Measurements from ENCODE around the gene RBM24.

The RBM24 gene

DNA sequence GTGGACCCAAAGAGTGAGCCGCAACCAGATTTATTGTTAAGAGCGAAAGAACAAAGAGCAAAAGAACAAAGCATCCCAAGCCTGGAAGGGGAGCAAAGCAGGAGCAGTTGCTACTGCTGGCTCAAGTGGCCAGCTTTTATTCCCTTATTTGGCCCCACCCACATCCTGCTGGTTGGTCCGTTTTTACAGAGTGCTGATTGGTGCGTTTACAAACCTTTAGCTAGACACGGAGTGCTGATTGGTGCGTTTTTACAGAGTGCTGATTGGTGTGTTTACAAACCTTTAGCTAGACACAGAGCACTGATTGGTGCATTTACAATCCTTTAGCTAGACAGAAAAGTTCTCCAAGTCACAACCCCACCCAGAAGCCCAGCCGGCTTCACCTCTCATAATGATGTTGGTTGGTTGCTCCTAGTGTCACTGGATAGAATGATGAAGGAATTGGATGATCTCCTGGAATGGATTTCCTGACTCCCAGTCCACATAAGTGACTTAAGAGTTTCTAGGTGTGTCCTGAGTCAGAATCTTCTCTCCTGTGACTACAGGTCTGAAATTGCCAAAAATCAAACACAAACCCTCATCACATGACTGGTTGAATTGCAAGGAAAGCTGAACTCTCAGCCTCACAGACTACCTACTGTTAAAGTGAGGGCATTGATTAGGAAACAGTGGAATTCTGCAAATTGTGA lies 60.1 kb downstream of the RBM24 start (continued):
- TF ChIP-seq ZNF146 (tag by site-specific recombination; IDR thresholded peaks at IDR 0.05): no peak

DNA sequence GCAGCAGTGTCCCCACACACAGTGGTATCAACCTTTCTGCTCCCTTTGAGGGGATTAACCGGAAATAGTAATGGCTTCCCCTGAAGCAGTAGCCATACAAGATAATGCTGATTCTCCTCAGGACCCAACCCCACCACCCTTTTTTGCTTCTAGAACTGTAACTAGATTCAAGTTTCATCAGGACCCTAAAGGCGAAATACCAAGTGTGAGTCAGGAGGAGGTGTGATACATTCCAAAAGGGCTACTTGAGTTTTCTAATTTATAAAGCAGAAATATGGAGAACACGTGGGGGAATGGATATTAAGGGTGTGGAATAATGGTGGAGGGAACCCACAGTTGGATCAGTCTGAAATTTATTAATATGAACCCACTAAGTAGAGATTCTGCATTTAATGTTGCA lies 60.7 kb downstream of the RBM24 start:
- no peaks in the 10 kb centered on the region for H3K36me3 ChIP-seq (ENCODE audit: control insufficient read depth in 2 of 2, insufficient read depth in 1 of 2, low read length in 2 of 2)
- H3K9me3 ChIP-seq (ENCODE audit: control insufficient read depth, insufficient read depth, low read depth, low read length): no peaks in the 10 kb centered on the region
- ChIA-PET POLR2A (interaction anchor here (0.6 kb wide), 1 partner anchor 35 kb away, joined by 4 read pairs; no protein-coding TSS in a partner anchor), CTCF (no interaction called here)
- no peak overlapping the region for H3K4me3 ChIP-seq (ENCODE audit: low read depth, low read length)
- no peaks in the 10 kb centered on the region for H3K4me1 ChIP-seq (ENCODE audit: control insufficient read depth, insufficient read depth, low read length)
- TF ChIP-seq ZNF514 (tag by site-specific recombination; IDR thresholded peaks at IDR 0.05) (no peak), ZBTB20 (tag by site-specific recombination; IDR thresholded peaks at IDR 0.05) (no peak)
- no peak overlapping the region for H3K27ac ChIP-seq (ENCODE audit: extremely low read depth, low read depth, low read length)

DNA sequence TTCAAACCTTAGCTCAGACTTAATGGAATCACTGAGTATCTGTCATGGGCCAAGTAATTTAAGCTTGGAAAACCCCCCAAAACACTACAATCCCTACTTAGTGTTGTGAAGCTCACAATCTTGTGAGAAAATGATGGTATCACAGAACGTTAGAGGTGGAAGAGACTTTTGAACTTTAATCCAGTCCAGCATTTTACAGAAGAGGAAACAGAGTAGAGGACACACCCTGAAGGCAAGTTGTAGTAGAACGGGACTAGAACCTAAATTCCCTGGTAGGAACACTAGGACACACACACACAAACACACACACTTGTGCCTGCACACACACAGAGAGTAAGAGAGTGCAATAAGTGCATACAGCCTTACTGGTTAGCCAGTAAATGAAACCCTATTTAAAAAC lies 62.1 kb downstream of the RBM24 start:
- TF ChIP-seq BCL11A (tag by site-specific recombination; IDR thresholded peaks at IDR 0.05; ENCODE audit: low read depth) (no peak), ZNF585B (tag by site-specific recombination; IDR thresholded peaks at IDR 0.05) (no peak), ZNF324 (tag by site-specific recombination; IDR thresholded peaks at IDR 0.05) (no peak), ZNF670 (tag by site-specific recombination; IDR thresholded peaks at IDR 0.05; ENCODE audit: low read depth) (no peak), ZBTB17 (tag by site-specific recombination; IDR thresholded peaks at IDR 0.05) (no peak), ZNF2 (tag by site-specific recombination; IDR thresholded peaks at IDR 0.05) (no peak), EGR2 (tag by site-specific recombination; IDR thresholded peaks at IDR 0.05; ENCODE audit: low read depth) (no peak), ZNF48 (tag by site-specific recombination; IDR thresholded peaks at IDR 0.05) (no peak), ZBTB7A (tag by site-specific recombination; IDR thresholded peaks at IDR 0.05; ENCODE audit: low read depth) (no peak), ZNF366 (tag by site-specific recombination; conservative IDR thresholded peaks at IDR 0.05) (no peak), KLF7 (tag by site-specific recombination; IDR thresholded peaks at IDR 0.05; ENCODE audit: borderline replicate concordance) (no peak), ZNF529 (tag by site-specific recombination; IDR thresholded peaks at IDR 0.05; ENCODE audit: insufficient replicate concordance) (no peak)
- TF ChIP-seq, protein P1, sequence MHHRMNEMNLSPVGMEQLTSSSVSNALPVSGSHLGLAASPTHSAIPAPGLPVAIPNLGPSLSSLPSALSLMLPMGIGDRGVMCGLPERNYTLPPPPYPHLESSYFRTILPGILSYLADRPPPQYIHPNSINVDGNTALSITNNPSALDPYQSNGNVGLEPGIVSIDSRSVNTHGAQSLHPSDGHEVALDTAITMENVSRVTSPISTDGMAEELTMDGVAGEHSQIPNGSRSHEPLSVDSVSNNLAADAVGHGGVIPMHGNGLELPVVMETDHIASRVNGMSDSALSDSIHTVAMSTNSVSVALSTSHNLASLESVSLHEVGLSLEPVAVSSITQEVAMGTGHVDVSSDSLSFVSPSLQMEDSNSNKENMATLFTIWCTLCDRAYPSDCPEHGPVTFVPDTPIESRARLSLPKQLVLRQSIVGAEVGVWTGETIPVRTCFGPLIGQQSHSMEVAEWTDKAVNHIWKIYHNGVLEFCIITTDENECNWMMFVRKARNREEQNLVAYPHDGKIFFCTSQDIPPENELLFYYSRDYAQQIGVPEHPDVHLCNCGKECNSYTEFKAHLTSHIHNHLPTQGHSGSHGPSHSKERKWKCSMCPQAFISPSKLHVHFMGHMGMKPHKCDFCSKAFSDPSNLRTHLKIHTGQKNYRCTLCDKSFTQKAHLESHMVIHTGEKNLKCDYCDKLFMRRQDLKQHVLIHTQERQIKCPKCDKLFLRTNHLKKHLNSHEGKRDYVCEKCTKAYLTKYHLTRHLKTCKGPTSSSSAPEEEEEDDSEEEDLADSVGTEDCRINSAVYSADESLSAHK (tag by site-specific recombination; IDR thresholded peaks at IDR 0.05): no peak
- TF ChIP-seq, protein P2, sequence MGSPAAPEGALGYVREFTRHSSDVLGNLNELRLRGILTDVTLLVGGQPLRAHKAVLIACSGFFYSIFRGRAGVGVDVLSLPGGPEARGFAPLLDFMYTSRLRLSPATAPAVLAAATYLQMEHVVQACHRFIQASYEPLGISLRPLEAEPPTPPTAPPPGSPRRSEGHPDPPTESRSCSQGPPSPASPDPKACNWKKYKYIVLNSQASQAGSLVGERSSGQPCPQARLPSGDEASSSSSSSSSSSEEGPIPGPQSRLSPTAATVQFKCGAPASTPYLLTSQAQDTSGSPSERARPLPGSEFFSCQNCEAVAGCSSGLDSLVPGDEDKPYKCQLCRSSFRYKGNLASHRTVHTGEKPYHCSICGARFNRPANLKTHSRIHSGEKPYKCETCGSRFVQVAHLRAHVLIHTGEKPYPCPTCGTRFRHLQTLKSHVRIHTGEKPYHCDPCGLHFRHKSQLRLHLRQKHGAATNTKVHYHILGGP (tag by site-specific recombination; IDR thresholded peaks at IDR 0.05): no peak
- TF ChIP-seq, protein P3, sequence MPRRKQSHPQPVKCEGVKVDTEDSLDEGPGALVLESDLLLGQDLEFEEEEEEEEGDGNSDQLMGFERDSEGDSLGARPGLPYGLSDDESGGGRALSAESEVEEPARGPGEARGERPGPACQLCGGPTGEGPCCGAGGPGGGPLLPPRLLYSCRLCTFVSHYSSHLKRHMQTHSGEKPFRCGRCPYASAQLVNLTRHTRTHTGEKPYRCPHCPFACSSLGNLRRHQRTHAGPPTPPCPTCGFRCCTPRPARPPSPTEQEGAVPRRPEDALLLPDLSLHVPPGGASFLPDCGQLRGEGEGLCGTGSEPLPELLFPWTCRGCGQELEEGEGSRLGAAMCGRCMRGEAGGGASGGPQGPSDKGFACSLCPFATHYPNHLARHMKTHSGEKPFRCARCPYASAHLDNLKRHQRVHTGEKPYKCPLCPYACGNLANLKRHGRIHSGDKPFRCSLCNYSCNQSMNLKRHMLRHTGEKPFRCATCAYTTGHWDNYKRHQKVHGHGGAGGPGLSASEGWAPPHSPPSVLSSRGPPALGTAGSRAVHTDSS (tag by site-specific recombination; IDR thresholded peaks at IDR 0.05): no peak
- Histone ChIP-seq H3K9me3 (ENCODE audit: control insufficient read depth, insufficient read depth, low read depth, low read length) (no peaks in the 10 kb centered on the region), H3K36me3 (ENCODE audit: control insufficient read depth in 2 of 2, insufficient read depth in 1 of 2, low read length in 2 of 2) (no peaks in the 10 kb centered on the region), H3K27ac (ENCODE audit: extremely low read depth, low read depth, low read length) (no peak overlapping the region), H3K4me1 (ENCODE audit: control insufficient read depth, insufficient read depth, low read length) (no peaks in the 10 kb centered on the region), H3K4me3 (ENCODE audit: low read depth, low read length) (no peak overlapping the region)
- POLR2A ChIA-PET: no interaction called here
- CTCF ChIA-PET: no interaction called here

All from HEK293 (cell line).